Measurements from ENCODE around the gene PIP5K1C.
"Not testable (repeated sequence)": the region's sequence is repeated elsewhere in the genome, so short reads cannot be mapped to it uniquely, and the experiment has no call there.

Gene PIP5K1C

GRCh38 chr19:3591876-3592613 lies 108.2 kb downstream of the PIP5K1C start:
- ATAC-seq (replicated peaks): no peak
- Mint-ChIP-seq H3K36me3 (ENCODE audit: insufficient read depth) (no peaks in the 10 kb centered on the region), H3K9me3 (no peaks in the 10 kb centered on the region), H3K27ac (no peak overlapping the region), H3K4me3 (no peak overlapping the region), H3K27me3 (no peaks in the 10 kb centered on the region), H3K4me1 (ENCODE audit: low read depth in 2 of 2) (no peaks in the 10 kb centered on the region)
- DNase-seq: no peak

DNA sequence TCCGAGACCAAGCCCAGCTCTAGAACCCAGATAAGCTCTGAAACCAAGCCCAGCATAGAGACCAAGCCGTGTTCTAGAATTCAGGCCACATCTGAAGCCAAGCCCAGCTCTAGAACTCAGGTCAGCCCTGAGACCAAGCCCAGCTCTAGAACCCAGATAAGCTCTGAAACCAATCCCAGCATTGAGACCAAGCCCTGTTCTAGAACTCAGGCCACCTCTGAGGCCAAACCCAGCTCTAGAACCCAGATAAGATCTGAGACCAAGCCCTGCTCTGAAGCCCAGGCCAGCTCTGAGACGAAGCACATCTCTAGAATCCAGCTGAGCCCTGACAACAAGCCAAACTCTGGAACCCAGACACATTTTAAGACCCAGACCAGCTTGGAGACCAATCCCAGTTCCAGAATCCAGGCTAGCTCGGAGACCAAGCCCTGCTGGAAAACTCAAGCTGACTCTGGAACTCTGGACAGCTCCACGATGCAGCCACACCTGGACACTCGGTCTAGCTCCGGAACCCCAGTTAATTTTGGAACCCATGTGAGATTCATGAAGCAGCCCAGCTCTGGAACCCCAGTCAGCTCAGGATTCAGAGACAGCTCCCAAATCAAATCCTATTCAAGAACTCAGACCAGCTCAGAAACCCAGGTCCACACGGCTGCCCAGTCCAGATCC lies 109.1 kb downstream of the PIP5K1C start:
- peaks cover 0 to 1% of the 10 kb centered on the region in 2 donors for H3K4me1 Mint-ChIP-seq (ENCODE audit: low read depth in 2 of 2)
- no peak overlapping the region for H3K27ac Mint-ChIP-seq
- no peaks in the 10 kb centered on the region for H3K9me3 Mint-ChIP-seq
- H3K4me3 Mint-ChIP-seq: no peak overlapping the region
- H3K27me3 Mint-ChIP-seq: no peaks in the 10 kb centered on the region
- no peak for ATAC-seq (replicated peaks)
- no peaks in the 10 kb centered on the region for H3K36me3 Mint-ChIP-seq (ENCODE audit: insufficient read depth)
- no peak for DNase-seq

GRCh38 chr19:3589949-3590348 lies 110.3 kb downstream of the PIP5K1C start:
- Mint-ChIP-seq H3K27me3 (no peaks in the 10 kb centered on the region), H3K36me3 (ENCODE audit: insufficient read depth) (no peaks in the 10 kb centered on the region), H3K4me1 (ENCODE audit: low read depth in 2 of 2) (peaks cover 0 to 4% of the 10 kb centered on the region in 2 donors), H3K9me3 (no peaks in the 10 kb centered on the region), H3K27ac (no peak overlapping the region), H3K4me3 (no peak overlapping the region)
- DNase-seq (no peak), ATAC-seq (replicated peaks) (no peak)

DNA sequence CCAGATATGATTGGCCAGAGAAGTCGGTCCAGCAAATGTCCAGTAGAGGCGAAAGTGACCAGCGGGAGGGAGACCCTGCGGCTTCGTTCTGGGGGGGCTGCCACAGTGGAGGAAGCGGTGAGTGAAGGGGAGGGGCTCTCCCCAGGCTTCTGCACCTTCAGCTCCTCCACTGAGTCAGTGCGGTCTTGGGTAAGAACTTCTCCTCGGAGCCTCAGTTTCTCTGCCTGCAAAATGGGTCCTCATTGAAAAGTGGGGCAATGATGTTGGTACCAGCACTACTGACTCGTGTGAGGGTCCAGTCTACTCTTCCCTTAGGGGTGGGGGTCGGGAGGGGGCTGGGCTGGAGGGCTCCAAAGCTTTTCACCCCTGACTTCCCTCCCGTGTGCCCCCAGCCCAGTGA lies 110.8 kb downstream of the PIP5K1C start:
- H3K9me3 Mint-ChIP-seq: no peaks in the 10 kb centered on the region
- ATAC-seq (replicated peaks): no peak
- H3K27me3 Mint-ChIP-seq: no peaks in the 10 kb centered on the region
- no peak overlapping the region for H3K27ac Mint-ChIP-seq
- DNase-seq: no peak
- no peaks in the 10 kb centered on the region for H3K36me3 Mint-ChIP-seq (ENCODE audit: insufficient read depth)
- no peak overlapping the region for H3K4me3 Mint-ChIP-seq
- peaks cover 0 to 4% of the 10 kb centered on the region in 2 donors for H3K4me1 Mint-ChIP-seq (ENCODE audit: low read depth in 2 of 2)

DNA sequence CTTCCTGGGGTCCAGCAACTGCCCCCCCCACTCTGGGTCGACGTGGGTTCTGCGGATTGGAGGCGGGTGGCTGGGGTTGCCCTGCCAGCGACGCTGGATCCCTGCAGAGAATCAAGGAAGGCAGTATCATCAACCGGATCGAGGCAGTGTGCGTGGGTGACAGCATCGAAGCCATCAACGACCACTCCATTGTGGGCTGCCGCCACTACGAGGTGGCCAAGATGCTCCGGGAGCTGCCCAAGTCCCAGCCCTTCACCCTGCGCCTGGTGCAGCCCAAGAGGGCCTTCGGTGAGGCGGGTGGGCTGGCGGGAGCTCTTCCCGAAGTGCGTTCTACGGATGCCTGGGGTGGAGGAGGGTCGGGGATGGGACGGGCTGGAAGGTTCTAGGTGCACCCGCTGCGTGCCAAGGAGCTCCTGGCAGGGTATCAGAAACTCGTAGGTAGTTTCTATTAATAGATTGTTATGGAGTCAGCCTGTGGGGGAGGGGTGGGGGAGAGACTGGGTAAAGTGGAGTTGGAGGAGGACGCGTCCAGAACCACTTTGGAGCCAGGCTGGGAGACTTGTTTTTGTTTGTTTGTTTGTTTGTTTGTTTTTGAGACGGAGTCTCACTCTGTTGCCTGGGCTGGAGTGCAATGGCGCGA lies 113.4 kb downstream of the PIP5K1C start:
- Mint-ChIP-seq H3K4me3 (no peak overlapping the region), H3K27me3 (no peaks in the 10 kb centered on the region), H3K36me3 (ENCODE audit: insufficient read depth) (no peaks in the 10 kb centered on the region), H3K27ac (no peak overlapping the region), H3K4me1 (ENCODE audit: low read depth in 2 of 2) (peaks cover 0 to 4% of the 10 kb centered on the region in 2 donors), H3K9me3 (no peaks in the 10 kb centered on the region)
- ATAC-seq (replicated peaks): no peak
- no peak for DNase-seq

DNA sequence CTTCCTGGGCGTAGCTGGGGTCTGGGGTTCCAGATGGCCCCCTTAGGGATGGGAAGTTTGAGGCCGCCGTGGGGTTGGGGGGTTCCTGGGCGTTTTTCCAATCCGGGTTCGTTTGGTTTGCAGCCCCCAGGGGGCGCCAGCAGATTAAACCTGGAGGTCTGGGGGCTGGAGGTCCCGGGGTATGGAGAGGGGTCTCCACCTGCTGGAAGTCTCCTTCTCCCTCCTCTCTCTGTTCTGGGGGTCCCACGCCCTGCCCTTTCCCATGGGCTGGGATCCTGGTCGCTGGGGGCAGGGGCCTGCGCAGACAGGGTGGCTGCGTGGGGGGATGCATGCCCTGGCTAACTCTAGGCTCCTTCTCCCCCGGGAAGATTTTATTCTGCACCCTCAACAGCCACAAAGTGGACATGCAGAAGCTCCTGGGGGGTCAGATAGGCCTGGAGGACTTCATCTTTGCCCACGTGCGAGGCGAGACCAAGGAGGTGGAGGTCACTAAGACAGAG lies 114.1 kb downstream of the PIP5K1C start:
- H3K27me3 Mint-ChIP-seq: no peaks in the 10 kb centered on the region
- peak overlapping the region in 1 of 2 donors; percentile 53 for H3K4me3 Mint-ChIP-seq
- H3K27ac Mint-ChIP-seq: no peak overlapping the region
- no peaks in the 10 kb centered on the region for H3K36me3 Mint-ChIP-seq (ENCODE audit: insufficient read depth)
- peaks cover 0 to 4% of the 10 kb centered on the region in 2 donors for H3K4me1 Mint-ChIP-seq (ENCODE audit: low read depth in 2 of 2)
- no peaks in the 10 kb centered on the region for H3K9me3 Mint-ChIP-seq
- ATAC-seq (replicated peaks) (no peak), DNase-seq (peak in 1 of 3 experiments; percentile 26)

GRCh38 chr19:3585301-3586126 lies 114.8 kb downstream of the PIP5K1C start, which contains the start of gene GIPC3:
Gene GIPC3, plus strand, starts transcription at chr19:3585478. Its CDS starts 120 bp downstream, at chr19:3585598.
- Mint-ChIP-seq H3K36me3 (ENCODE audit: insufficient read depth) (no peaks in the 10 kb centered on the region), H3K4me3 (peak within 1 kb of the TSS in 1 of 2 donors; percentile 53), H3K27me3 (no peaks in the 10 kb centered on the region), H3K9me3 (no peaks in the 10 kb centered on the region), H3K27ac (no peak within 1 kb of the TSS), H3K4me1 (ENCODE audit: low read depth in 2 of 2) (peaks cover 0 to 4% of the 10 kb centered on the region in 2 donors)
- ATAC-seq (replicated peaks): no peak
- no peak for DNase-seq

DNA sequence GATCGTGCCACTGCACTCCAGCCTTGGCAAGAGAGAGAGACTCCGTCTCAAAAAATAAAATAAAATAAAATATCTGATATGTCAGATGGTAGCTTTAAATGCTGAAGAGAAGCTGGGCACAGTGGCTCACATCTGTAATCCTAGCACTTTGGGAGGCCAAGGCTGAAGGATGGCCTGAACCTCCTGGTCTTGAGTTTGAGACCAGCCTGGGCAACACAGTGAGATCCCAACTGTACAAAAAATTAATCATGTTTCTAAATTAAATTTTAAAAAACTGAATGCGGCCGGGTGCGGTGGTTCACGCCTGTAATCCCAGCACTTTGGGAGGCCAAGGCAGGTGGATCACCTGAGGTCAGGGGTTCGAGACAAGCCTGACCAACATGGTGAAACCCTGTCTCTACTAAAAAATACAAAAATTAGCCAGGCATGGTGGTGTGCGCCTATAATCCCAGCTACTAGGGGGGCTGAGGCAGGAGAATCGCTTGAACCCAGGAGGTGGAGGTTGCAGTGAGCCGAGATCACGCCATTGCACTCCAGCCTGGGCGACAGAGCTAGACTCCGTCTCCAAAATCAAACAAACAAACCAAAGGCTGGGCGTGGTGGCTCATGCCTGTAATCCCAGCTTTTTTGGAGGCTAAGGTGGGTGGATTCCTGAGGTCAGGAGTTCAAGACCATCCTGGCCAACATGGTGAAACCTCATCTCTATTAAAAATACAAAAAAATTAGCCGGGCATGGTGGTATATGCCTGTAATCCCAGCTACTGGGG lies 116.0 kb downstream of the PIP5K1C start:
- H3K4me3 Mint-ChIP-seq; ATAC-seq (replicated peaks); H3K27ac Mint-ChIP-seq; H3K4me1 Mint-ChIP-seq (ENCODE audit: low read depth in 2 of 2); H3K27me3 Mint-ChIP-seq; DNase-seq; H3K36me3 Mint-ChIP-seq (ENCODE audit: insufficient read depth); H3K9me3 Mint-ChIP-seq: not testable (repeated sequence)

DNA sequence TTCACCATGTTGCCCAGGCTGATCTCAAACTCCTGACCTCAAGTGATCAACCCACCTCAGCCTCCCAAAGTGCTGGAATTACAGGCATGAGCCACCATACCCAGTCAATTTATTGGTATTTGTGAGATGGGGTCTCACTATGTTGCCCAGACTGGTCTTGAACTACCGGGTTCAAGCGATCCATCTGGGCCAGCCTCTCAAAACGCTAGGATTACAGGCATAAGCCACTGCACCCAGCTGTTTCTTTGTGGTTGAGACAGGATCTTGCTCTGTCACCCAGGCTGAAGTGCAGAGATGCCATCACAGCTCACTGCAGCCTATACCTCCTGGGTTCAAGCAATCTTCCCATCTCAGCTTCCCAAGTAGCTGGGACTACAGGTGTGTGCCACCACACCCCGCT lies 118.5 kb downstream of the PIP5K1C start:
- not testable (repeated sequence) for ATAC-seq (replicated peaks); DNase-seq; H3K27me3 Mint-ChIP-seq; H3K36me3 Mint-ChIP-seq (ENCODE audit: insufficient read depth); H3K4me1 Mint-ChIP-seq (ENCODE audit: low read depth in 2 of 2); H3K9me3 Mint-ChIP-seq; H3K27ac Mint-ChIP-seq; H3K4me3 Mint-ChIP-seq

All from effector memory CD8-positive, alpha-beta T cell (primary cell).